HFF-Myc (cell line): ENCODE results near the gene CHRM4.

Experiments
- DNase-seq: peaks from one replicate; pipeline ENCODE4 v3.0.0-alpha.2; 2011; ENCODE audit warnings: low read depth; ENCODE audit errors: extremely low read depth
- H3K4me3 ChIP-seq: replicated peaks from 2 replicates; pipeline ENCODE4 v1.5.1; 2011; ENCODE audit warnings: low read depth, mild to moderate bottlenecking, control low read depth, low read length
- TF ChIP-seq, protein P1 (sequence below): IDR thresholded peaks from 2 replicates; pipeline ENCODE4 v1.5.1; 2012; ENCODE audit warnings: mild to moderate bottlenecking, low read depth, low read length, control low read depth; ENCODE audit errors: missing control alignments

CHRM4 gene

DNA sequence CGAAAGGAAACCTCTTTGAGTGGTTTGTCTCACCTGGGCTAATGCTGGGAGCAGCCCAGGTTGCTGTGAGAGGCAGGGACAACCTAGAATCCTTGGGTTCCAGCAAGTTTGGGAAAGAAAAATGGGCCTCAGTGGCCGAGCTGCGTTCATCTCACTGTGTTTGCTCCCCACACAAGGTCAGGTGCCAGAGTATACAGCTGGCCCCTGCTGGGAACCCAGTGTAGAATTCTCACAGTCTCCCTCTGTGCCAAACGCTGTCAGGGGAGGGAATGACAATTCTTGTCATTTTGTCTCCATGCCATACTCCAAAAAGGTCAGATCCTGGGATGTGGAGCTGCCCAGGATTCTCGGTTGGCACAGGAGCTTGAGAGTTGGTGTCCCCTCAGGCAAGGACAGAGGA is 40.0 kb downstream of the CHRM4 start:
- H3K4me3 ChIP-seq, result no peak overlapping the region
- TF ChIP-seq, protein P1, sequence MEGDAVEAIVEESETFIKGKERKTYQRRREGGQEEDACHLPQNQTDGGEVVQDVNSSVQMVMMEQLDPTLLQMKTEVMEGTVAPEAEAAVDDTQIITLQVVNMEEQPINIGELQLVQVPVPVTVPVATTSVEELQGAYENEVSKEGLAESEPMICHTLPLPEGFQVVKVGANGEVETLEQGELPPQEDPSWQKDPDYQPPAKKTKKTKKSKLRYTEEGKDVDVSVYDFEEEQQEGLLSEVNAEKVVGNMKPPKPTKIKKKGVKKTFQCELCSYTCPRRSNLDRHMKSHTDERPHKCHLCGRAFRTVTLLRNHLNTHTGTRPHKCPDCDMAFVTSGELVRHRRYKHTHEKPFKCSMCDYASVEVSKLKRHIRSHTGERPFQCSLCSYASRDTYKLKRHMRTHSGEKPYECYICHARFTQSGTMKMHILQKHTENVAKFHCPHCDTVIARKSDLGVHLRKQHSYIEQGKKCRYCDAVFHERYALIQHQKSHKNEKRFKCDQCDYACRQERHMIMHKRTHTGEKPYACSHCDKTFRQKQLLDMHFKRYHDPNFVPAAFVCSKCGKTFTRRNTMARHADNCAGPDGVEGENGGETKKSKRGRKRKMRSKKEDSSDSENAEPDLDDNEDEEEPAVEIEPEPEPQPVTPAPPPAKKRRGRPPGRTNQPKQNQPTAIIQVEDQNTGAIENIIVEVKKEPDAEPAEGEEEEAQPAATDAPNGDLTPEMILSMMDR, result no peak
- DNase-seq, result no peak

DNA sequence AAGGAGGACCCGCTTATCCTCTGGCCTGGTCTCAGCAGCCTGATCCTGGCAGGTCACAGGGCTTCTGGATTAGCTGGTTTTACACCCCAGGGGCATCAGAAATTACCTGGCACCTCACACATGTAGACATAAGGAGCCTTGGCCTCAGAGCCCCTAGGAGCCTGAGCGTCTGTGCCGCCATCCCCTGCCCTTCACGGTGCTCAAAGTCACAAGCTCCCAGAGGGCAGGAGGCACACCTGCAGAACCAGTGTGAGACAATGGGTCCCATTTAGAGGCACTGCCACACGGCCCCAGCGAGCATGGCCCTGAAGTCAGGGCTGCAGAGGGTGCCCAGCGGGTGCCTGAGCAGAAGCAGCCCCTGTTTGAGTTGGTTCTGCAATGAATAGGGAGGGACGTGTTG is 40.4 kb downstream of the CHRM4 start:
- TF ChIP-seq, protein P1, result no peak
- DNase-seq, result no peak

DNA sequence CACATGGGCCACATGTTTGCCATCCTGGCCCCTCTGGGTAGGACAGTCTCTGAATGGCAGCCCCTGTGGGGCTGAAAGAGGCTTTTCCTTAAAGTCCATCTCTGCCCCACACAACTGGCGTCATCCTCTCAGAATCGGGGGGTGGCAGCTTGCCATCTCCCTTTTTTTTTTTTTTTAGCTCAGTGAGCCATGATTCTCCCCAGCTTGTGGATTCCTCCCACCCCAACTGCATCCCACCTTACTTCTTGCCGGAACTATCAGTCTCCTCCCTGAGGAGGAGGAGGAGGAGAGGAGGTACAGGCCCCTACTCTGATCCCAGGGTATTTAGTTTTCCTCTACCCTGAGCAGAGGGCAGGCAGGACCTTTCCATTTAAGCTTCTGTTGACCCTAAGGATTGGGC is 40.9 kb downstream of the CHRM4 start:
- no peak overlapping the region for H3K4me3 ChIP-seq
- TF ChIP-seq, protein P1, result no peak
- no peak for DNase-seq

More for the DNA sequence above, 40.4 kb downstream of the CHRM4 start:
- no peak overlapping the region for H3K4me3 ChIP-seq

GRCh38 chr11:46348566-46349401 is 42.8 kb downstream of the CHRM4 start:
- peak overlapping the region; percentile 83 for H3K4me3 ChIP-seq
- no peak for DNase-seq
- TF ChIP-seq, protein P1, result no peak

- TF ChIP-seq, protein P1, result no peak
- H3K4me3 ChIP-seq, result peak overlapping the region; percentile 83
- no peak for DNase-seq
Observed at GRCh38 chr11:46347637-46348311, 43.8 kb downstream of the CHRM4 start.

DNA sequence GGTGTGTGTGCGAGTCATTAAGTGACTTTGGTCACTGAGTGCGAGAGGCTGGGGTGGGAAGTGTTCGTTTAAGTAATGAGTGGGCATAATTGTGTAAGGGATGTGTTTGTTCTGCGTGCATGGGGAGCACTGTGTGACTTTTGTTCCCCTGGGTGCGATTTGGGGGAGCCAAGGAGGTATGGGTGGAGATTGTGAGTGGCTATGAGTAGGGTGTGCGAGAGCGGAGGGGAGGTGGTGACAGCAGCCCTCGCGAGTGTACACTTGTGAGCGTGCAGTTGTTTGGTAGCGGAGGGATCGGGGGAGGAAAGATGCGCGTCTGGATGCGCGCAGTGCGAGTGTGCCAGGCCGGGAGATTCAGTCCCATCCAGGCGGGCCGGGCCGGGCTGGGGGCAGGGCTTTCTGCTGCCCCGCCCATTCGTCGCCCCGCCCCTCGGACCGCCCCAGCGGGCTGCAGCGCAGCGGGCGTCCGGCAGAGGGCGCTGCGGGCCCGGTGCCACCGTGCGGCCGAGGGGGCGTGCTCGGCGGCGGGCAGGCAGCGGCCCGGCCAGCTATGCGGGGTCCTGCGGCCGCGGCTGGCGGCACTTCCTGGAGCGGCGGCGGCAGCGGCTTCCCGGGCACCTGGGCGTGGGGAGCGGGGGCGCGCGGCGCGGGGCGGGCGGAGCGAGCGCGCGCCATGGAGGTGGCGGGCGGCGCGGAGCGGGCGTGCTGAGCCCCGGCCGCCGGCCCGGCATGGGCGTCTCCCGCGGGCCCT is 44.5 kb downstream of the CHRM4 start, which contains the start of gene DGKZ:
TSS of gene DGKZ (plus strand) at position 578 of the 751 bp plus-strand sequence. CDS start 197 bp downstream, outside the sequence.
- DNase-seq, result no peak
- TF ChIP-seq, protein P1, result peak; percentile 46
- H3K4me3 ChIP-seq, result peak within 1 kb of the TSS; percentile 83
